ENCODE data around the gene NLRC3. TPM values are rescaled to one million over a fixed set of nuclear protein-coding genes. Genes with fewer than 3 reads are reported as not detected.
"Not testable (repeated sequence)": the region's sequence is repeated elsewhere in the genome, so short reads cannot be mapped to it uniquely, and the experiment has no call there.

The NLRC3 gene
- total RNA-seq, 4 donors from 2014 or later = 0.59 to 0.90 (median 0.75) TPM

GRCh38 chr16:3510416-3510815, 66.8 kb downstream of the NLRC3 start:
- WGBS, 2 donors = 89 to 94% methylated on average over 10 of the region's 10 CpGs

GRCh38 chr16:3509470-3509928, 67.7 kb downstream of the NLRC3 start:
- Histone ChIP-seq H3K4me1 (no peaks in the 10 kb centered on the region), H3K9me3 (no peaks in the 10 kb centered on the region), H3K4me3 (no peak overlapping the region), H3K36me3 (peaks cover 0 to 96% (median 7%) of the 10 kb centered on the region in 3 donors), H3K27me3 (no peaks in the 10 kb centered on the region), H3K27ac (no peak overlapping the region)
- TF ChIP-seq, protein P1, sequence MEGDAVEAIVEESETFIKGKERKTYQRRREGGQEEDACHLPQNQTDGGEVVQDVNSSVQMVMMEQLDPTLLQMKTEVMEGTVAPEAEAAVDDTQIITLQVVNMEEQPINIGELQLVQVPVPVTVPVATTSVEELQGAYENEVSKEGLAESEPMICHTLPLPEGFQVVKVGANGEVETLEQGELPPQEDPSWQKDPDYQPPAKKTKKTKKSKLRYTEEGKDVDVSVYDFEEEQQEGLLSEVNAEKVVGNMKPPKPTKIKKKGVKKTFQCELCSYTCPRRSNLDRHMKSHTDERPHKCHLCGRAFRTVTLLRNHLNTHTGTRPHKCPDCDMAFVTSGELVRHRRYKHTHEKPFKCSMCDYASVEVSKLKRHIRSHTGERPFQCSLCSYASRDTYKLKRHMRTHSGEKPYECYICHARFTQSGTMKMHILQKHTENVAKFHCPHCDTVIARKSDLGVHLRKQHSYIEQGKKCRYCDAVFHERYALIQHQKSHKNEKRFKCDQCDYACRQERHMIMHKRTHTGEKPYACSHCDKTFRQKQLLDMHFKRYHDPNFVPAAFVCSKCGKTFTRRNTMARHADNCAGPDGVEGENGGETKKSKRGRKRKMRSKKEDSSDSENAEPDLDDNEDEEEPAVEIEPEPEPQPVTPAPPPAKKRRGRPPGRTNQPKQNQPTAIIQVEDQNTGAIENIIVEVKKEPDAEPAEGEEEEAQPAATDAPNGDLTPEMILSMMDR (IDR thresholded peaks at IDR 0.05) = no peak
- TF ChIP-seq POLR2A (IDR thresholded peaks at IDR 0.05) = no peak
- no peak for TF ChIP-seq EP300 (IDR thresholded peaks at IDR 0.05)
- 82 to 92% methylated on average over 9 to 13 of the region's 13 CpGs for WGBS, 2 donors
- no peak for DNase-seq (ENCODE audit: low spot score in 2 of 2)

More at GRCh38 chr16:3510416-3510815, 66.8 kb downstream of the NLRC3 start:
- TF ChIP-seq, protein P1 (IDR thresholded peaks at IDR 0.05) = no peak
- H3K9me3 ChIP-seq = no peaks in the 10 kb centered on the region
- no peaks in the 10 kb centered on the region for H3K4me1 ChIP-seq
- H3K27me3 ChIP-seq = no peaks in the 10 kb centered on the region
- no peak overlapping the region for H3K27ac ChIP-seq
- H3K36me3 ChIP-seq = peaks cover 0 to 97% (median 7%) of the 10 kb centered on the region in 3 donors
- H3K4me3 ChIP-seq = no peak overlapping the region
- DNase-seq (ENCODE audit: low spot score in 2 of 2) = no peak

GRCh38 chr16:3508736-3509135, 68.5 kb downstream of the NLRC3 start:
- no peak overlapping the region for H3K4me3 ChIP-seq
- no peak overlapping the region for H3K27ac ChIP-seq
- H3K27me3 ChIP-seq = no peaks in the 10 kb centered on the region
- H3K4me1 ChIP-seq = peaks cover 0 to 4% (median 0%) of the 10 kb centered on the region in 4 donors
- WGBS, 2 donors = 91 to 92% methylated on average over 7 of the region's 7 CpGs
- H3K9me3 ChIP-seq = no peaks in the 10 kb centered on the region
- DNase-seq (ENCODE audit: low spot score in 2 of 2) = no peak
- peaks cover 0 to 88% (median 7%) of the 10 kb centered on the region in 3 donors for H3K36me3 ChIP-seq
- TF ChIP-seq, protein P1 (IDR thresholded peaks at IDR 0.05) = no peak
- TF ChIP-seq POLR2A (IDR thresholded peaks at IDR 0.05) = no peak
- TF ChIP-seq EP300 (IDR thresholded peaks at IDR 0.05) = no peak

GRCh38 chr16:3503523-3503922, 73.7 kb downstream of the NLRC3 start:
- no peak overlapping the region for H3K4me3 ChIP-seq
- DNase-seq (ENCODE audit: low spot score in 2 of 2) = no peak
- no peaks in the 10 kb centered on the region for H3K27me3 ChIP-seq
- TF ChIP-seq POLR2A (IDR thresholded peaks at IDR 0.05) (no peak), EP300 (IDR thresholded peaks at IDR 0.05) (no peak)
- TF ChIP-seq, protein P1 (IDR thresholded peaks at IDR 0.05) = no peak
- no peaks in the 10 kb centered on the region for H3K9me3 ChIP-seq
- H3K4me1 ChIP-seq = peaks cover 0 to 33% (median 13%) of the 10 kb centered on the region in 4 donors
- peaks cover 0 to 36% (median 7%) of the 10 kb centered on the region in 3 donors for H3K36me3 ChIP-seq
- 76 to 87% methylated on average over 6 of the region's 6 CpGs for WGBS, 2 donors
- H3K27ac ChIP-seq = peak overlapping the region in 1 of 4 donors; percentile 15

DNA sequence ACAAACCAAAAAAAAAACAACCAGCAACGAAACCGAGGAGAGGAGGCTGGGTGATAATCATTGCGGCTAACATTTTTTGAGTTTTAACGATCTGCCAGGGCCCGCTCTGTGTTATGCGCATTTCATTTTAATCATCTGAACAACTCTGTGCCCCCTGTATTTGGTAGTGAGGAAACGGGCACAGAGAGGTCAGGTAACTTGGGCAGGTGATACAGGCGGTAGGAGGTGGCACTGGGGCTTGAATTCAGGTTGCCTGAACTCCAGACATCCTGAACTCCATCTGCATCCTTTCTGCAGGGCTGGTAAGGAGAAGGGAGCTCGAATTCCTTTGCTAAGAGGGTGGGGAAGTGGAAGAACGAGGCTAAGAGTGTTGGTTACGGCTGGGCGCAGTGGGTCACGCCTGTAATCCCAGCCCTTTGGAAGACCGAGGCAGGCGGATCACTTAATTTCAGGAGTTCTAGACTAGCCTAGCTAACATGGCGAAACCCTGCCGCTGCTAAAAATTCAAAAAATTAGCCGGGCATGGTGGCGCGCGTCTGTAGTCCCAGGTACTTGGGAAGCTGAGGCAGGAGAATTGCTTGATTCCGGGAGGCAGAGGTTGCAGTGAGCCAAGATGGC, 75.3 kb downstream of the NLRC3 start:
- H3K9me3 ChIP-seq = no peaks in the 10 kb centered on the region
- DNase-seq (ENCODE audit: low spot score in 2 of 2) = no peak
- TF ChIP-seq EP300 (IDR thresholded peaks at IDR 0.05) = no peak
- TF ChIP-seq, protein P1 (IDR thresholded peaks at IDR 0.05) = no peak
- TF ChIP-seq POLR2A (IDR thresholded peaks at IDR 0.05) = no peak
- H3K4me1 ChIP-seq = peaks cover 0 to 33% (median 13%) of the 10 kb centered on the region in 4 donors
- H3K36me3 ChIP-seq = peaks cover 0 to 22% (median 7%) of the 10 kb centered on the region in 3 donors
- peak overlapping the region; percentile 56 to 85 (median 64) for H3K4me3 ChIP-seq
- no peaks in the 10 kb centered on the region for H3K27me3 ChIP-seq
- no peak overlapping the region for H3K27ac ChIP-seq
- 80 to 81% methylated on average over 22 of the region's 22 CpGs for WGBS, 2 donors

DNA sequence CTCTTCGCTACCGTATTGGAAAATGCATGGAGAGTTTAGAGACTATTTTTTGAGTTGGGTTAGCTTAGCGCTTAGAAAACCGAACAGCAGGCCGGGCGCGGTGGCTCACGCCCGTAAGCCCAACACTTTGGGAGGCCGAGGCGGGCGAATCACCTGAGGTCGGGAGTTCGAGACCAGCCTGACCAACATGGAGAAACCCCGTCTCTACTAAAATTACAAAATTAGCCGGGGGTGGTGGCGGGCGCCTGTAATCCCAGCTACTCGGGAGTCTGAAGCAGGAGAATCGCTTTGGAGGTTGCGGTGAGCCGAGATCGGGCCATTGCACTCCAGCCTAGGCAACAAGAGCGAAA, 75.8 kb downstream of the NLRC3 start:
- H3K27ac ChIP-seq = peak overlapping the region in 3 of 4 donors; percentile 52 to 76 (median 64)
- peaks cover 0 to 17% (median 4%) of the 10 kb centered on the region in 3 donors for H3K36me3 ChIP-seq
- peak overlapping the region; percentile 56 to 85 (median 64) for H3K4me3 ChIP-seq
- peaks cover 0 to 33% (median 13%) of the 10 kb centered on the region in 4 donors for H3K4me1 ChIP-seq
- not testable (repeated sequence) for H3K9me3 ChIP-seq; H3K27me3 ChIP-seq; DNase-seq (ENCODE audit: low spot score in 2 of 2)
- 16 to 17% methylated on average over 24 of the region's 24 CpGs for WGBS, 2 donors
